AG09319 (cell line): ENCODE data around the gene PRKCZ.

ENCODE experiments used
- DNase-seq: peaks from one replicate; pipeline ENCODE4 v3.0.0-alpha.2; 2010; ENCODE audit warnings: low read depth; ENCODE audit errors: extremely low read depth
- CTCF ChIP-seq: IDR thresholded peaks from 2 replicates; pipeline ENCODE4 v1.5.1; 2011; ENCODE audit warnings: low read depth, mild to moderate bottlenecking, inconsistent platforms, low read length, moderate library complexity

Gene PRKCZ

GRCh38 chr1:2060072-2060471 is 9.9 kb downstream of the PRKCZ start:
- no peak for TF ChIP-seq CTCF
- no peak for DNase-seq

- TF ChIP-seq CTCF, result no peak
- DNase-seq, result no peak
These were observed 10.3 kb downstream of the PRKCZ start for GRCh38 chr1:2060535-2060934.

GRCh38 chr1:2061065-2061778 is 11.0 kb downstream of the PRKCZ start:
- TF ChIP-seq CTCF, result no peak
- no peak for DNase-seq

- no peak for TF ChIP-seq CTCF
- DNase-seq, result no peak
These were observed 15.5 kb downstream of the PRKCZ start for GRCh38 chr1:2065699-2066098.

- no peak for DNase-seq
- no peak for TF ChIP-seq CTCF
These were observed 17.2 kb downstream of the PRKCZ start for GRCh38 chr1:2067393-2067792.

- TF ChIP-seq CTCF, result no peak
- no peak for DNase-seq
These were observed 17.8 kb downstream of the PRKCZ start for GRCh38 chr1:2067981-2068380.

GRCh38 chr1:2068951-2069350 is 18.7 kb downstream of the PRKCZ start:
- no peak for DNase-seq
- TF ChIP-seq CTCF, result no peak
